H1 (cell line): Measurements from ENCODE around the gene AAK1. TPM values are rescaled to one million over a fixed set of nuclear protein-coding genes. Genes with fewer than 3 reads are reported as not detected.
"Not testable (repeated sequence)": the region's sequence is repeated elsewhere in the genome, so short reads cannot be mapped to it uniquely, and the experiment has no call there.

Experiments
- CTCF ChIA-PET: fragments of 300-600 bp; sonication (Branson Sonifier 250); formaldehyde crosslinking; loops from one replicate; lab custom pipeline; 2021; ENCODE audit not compliant: partially characterized antibody; lab: Charles Lee
- POLR2A ChIA-PET: fragments of 300-600 bp; sonication (Branson Sonifier 250); formaldehyde crosslinking; loops from one replicate; lab custom pipeline; 2021; ENCODE audit warnings: inconsistent platforms; ENCODE audit not compliant: partially characterized antibody; lab: Charles Lee
- DNase-seq, 2 experiments: peaks; one replicate each; pipeline versions ENCODE4 v3.0.0 to v3.0.0-alpha.2; 2010 to 2022; ENCODE audit warnings: low spot score in 2 of 2, low read depth in 1 of 2, mixed read lengths in 1 of 2
- FAIRE-seq: peaks from 2 replicates; lab custom pipeline; 2011; peaks lifted over from hg19 to GRCh38; lab: Jason Lieb, UNC
- H2AFZ ChIP-seq: 2 replicates; pipeline ENCODE4 v1.8.1; 2012; ENCODE audit warnings: low read length, inconsistent platforms
- H2AK5ac ChIP-seq: 2 replicates; pipeline ENCODE4 v1.6.1; 2013; ENCODE audit warnings: low read depth, low read length
- H2BK120ac ChIP-seq: replicated peaks from 2 replicates; pipeline ENCODE3; 2013; ENCODE audit warnings: low read depth, low read length, inconsistent platforms
- H2BK12ac ChIP-seq: 2 replicates; pipeline ENCODE4 v1.6.1; 2013; ENCODE audit warnings: low read depth, low read length
- H2BK15ac ChIP-seq: 2 replicates; pipeline ENCODE4 v1.6.1; 2013; ENCODE audit warnings: low read length
- H2BK20ac ChIP-seq: 2 replicates; pipeline ENCODE4 v1.6.1; 2013; ENCODE audit warnings: low read length
- H2BK5ac ChIP-seq: 2 replicates; pipeline ENCODE4 v1.6.1; 2013; ENCODE audit warnings: low read depth, low read length
- H3K14ac ChIP-seq: 2 replicates; pipeline ENCODE4 v1.6.1; 2013; ENCODE audit warnings: inconsistent platforms; ENCODE audit not compliant: insufficient read length
- H3K18ac ChIP-seq: 2 replicates; pipeline ENCODE4 v1.6.1; 2013; ENCODE audit warnings: low read length; ENCODE audit errors: extremely low read depth
- H3K23ac ChIP-seq: 2 replicates; pipeline ENCODE4 v1.6.1; 2013; ENCODE audit warnings: inconsistent platforms; ENCODE audit not compliant: insufficient read length
- H3K23me2 ChIP-seq: 2 replicates; pipeline ENCODE4 v1.6.1; 2013; ENCODE audit warnings: low read depth, low read length
- H3K27ac ChIP-seq: 2 replicates; pipeline ENCODE4 v1.6.1; 2011; ENCODE audit warnings: low read depth, low read length, inconsistent platforms
- H3K27me3 ChIP-seq, 4 experiments: replicated peaks in 1 of 4; 1 replicate in 1 of 4; 2 replicates in 3 of 4; pipeline versions ENCODE4 v1.6.1 to v1.8.1; 2011 to 2013; ENCODE audit warnings: low read length in 3 of 4, mild to moderate bottlenecking in 3 of 4, inconsistent platforms in 2 of 4, mixed read lengths in 2 of 4, moderate library complexity in 1 of 4; ENCODE audit not compliant: control insufficient read depth in 3 of 4, insufficient read depth in 3 of 4; ENCODE audit errors: extremely low read depth in 1 of 4
- H3K36me3 ChIP-seq, 4 experiments: 2 replicates each; pipeline versions ENCODE4 v1.6.1 to v1.8.1; 2011 to 2013; ENCODE audit warnings: mild to moderate bottlenecking in 4 of 4, low read length in 3 of 4, moderate library complexity in 2 of 4, control low read depth in 1 of 4, inconsistent platforms in 1 of 4; ENCODE audit not compliant: insufficient read depth in 4 of 4, control insufficient read depth in 2 of 4
- H3K4ac ChIP-seq: replicated peaks from 2 replicates; pipeline ENCODE3; 2013; ENCODE audit warnings: low read length, low read depth, mixed read lengths, inconsistent platforms; ENCODE audit not compliant: insufficient read length
- H3K4me1 ChIP-seq, 4 experiments: replicated peaks in 1 of 4; 1 replicate in 1 of 4; 2 replicates in 3 of 4; pipeline versions ENCODE4 v1.6.1 to v1.8.1; 2011 to 2013; ENCODE audit warnings: low read length in 3 of 4, inconsistent platforms in 2 of 4, mixed read lengths in 1 of 4; ENCODE audit not compliant: insufficient read depth in 4 of 4, control insufficient read depth in 3 of 4
- H3K4me2 ChIP-seq, 2 experiments: 2 replicates each; pipeline versions ENCODE4 v1.6.1 to v1.8.1; 2011 to 2013; ENCODE audit warnings: low read depth in 2 of 2, low read length in 2 of 2, control low read depth in 1 of 2, inconsistent platforms in 1 of 2, mild to moderate bottlenecking in 1 of 2; ENCODE audit not compliant: insufficient read depth in 1 of 2
- H3K4me3 ChIP-seq, 4 experiments: fragments of 200-600, 300-600 bp in 1 of 4; sonication (generic), shearing (Covaris generic), sonication (Bioruptor Twin) in 1 of 4; 2 replicates each; pipeline versions ENCODE4 v1.5.1 to v1.8.1; 2011 to 2016; ENCODE audit warnings: low read length in 4 of 4, low read depth in 3 of 4, control low read depth in 2 of 4, inconsistent platforms in 2 of 4, mild to moderate bottlenecking in 2 of 4, mixed read lengths in 1 of 4, moderate library complexity in 1 of 4; ENCODE audit not compliant: insufficient read depth in 2 of 4; ENCODE audit errors: extremely low read depth in 1 of 4
- H3K56ac ChIP-seq: replicated peaks from 2 replicates; pipeline ENCODE3; 2013; ENCODE audit warnings: low read depth, mild to moderate bottlenecking, mixed read lengths, low read length, inconsistent platforms; ENCODE audit not compliant: insufficient read length
- H3K79me1 ChIP-seq: 2 replicates; pipeline ENCODE4 v1.6.1; 2013; ENCODE audit warnings: low read depth, low read length, control low read depth
- H3K79me2 ChIP-seq, 2 experiments: 2 replicates each; pipeline versions ENCODE4 v1.6.1 to v1.8.1; 2012 to 2013; ENCODE audit warnings: low read length in 2 of 2, mild to moderate bottlenecking in 2 of 2, inconsistent platforms in 1 of 2; ENCODE audit not compliant: insufficient read depth in 2 of 2, control insufficient read depth in 1 of 2
- H3K9ac ChIP-seq, 4 experiments: replicated peaks in 1 of 4; 1 replicate in 1 of 4; 2 replicates in 3 of 4; pipeline versions ENCODE4 v1.6.1 to v1.8.1; 2011 to 2013; ENCODE audit warnings: low read depth in 3 of 4, low read length in 3 of 4, control low read depth in 2 of 4, mild to moderate bottlenecking in 2 of 4, moderate library complexity in 2 of 4, inconsistent platforms in 1 of 4; ENCODE audit errors: extremely low read depth in 1 of 4
- H3K9me3 ChIP-seq, 2 experiments: 2 replicates each; pipeline versions ENCODE4 v1.6.1 to v1.8.1; 2012 to 2013; ENCODE audit warnings: mild to moderate bottlenecking in 2 of 2, moderate library complexity in 2 of 2, control low read depth in 1 of 2, inconsistent platforms in 1 of 2, low read depth in 1 of 2, low read length in 1 of 2, mixed read lengths in 1 of 2; ENCODE audit not compliant: insufficient read depth in 2 of 2
- H4K20me1 ChIP-seq, 2 experiments: replicated peaks in 1 of 2; 2 replicates each; pipeline versions ENCODE3 to v1.8.1; 2011 to 2013; ENCODE audit warnings: inconsistent platforms in 2 of 2, low read length in 2 of 2, mild to moderate bottlenecking in 1 of 2; ENCODE audit not compliant: insufficient read depth in 2 of 2, control insufficient read depth in 1 of 2
- H4K5ac ChIP-seq: 2 replicates; pipeline ENCODE4 v1.6.1; 2013; ENCODE audit warnings: low read length, low read depth, mixed read lengths, inconsistent platforms; ENCODE audit not compliant: insufficient read length
- H4K8ac ChIP-seq: 2 replicates; pipeline ENCODE4 v1.8.0; 2013; ENCODE audit warnings: mild to moderate bottlenecking, moderate library complexity, low read length, inconsistent platforms; ENCODE audit not compliant: insufficient read depth; ENCODE audit errors: extremely low read depth
- H4K91ac ChIP-seq: replicated peaks from 2 replicates; pipeline ENCODE3; 2013; ENCODE audit warnings: low read length, mixed read lengths, inconsistent platforms; ENCODE audit not compliant: insufficient read length
- NRF1 ChIP-seq: IDR thresholded peaks from 2 replicates; pipeline ENCODE4 v1.6.1; 2011; ENCODE audit warnings: mild to moderate bottlenecking, low read depth, low read length, improper control_type of control experiment
- WGBS, 2 experiments: shearing (Covaris generic) in 1 of 2; methylation state at CpG; one replicate each; pipeline versions ENCODE4 v1.1.6 to v1.1.7; 2013 to 2015; ENCODE audit warnings: low lambda C conversion rate in 2 of 2, mixed read lengths in 2 of 2, inconsistent platforms in 1 of 2, low coverage in 1 of 2, missing lambda C conversion rate in 1 of 2; ENCODE audit not compliant: insufficient replicate concordance in 2 of 2, insufficient coverage in 1 of 2, insufficient read length in 1 of 2; ENCODE audit errors: extremely low coverage in 1 of 2, missing lambda C conversion rate in 1 of 2; 5-methylcytosine and 5-hydroxymethylcytosine counted together
- polyA plus RNA-seq, 7 experiments: library from polyadenylated mRNA; depleted of rRNA in 3 of 7; stranded (reverse) in 5 of 7; unstranded in 2 of 7; fragments of >200 nt in 5 of 7; fragments of 200-250 nt in 2 of 7; gene quantifications; 1 replicate in 5 of 7; 2 replicates in 1 of 7; 4 replicates in 1 of 7; pipeline versions ENCODE4 v1.2.1 to v1.2.3, GENCODE V29; 2011 to 2013; ENCODE audit warnings: missing spikeins in 2 of 7, mixed read lengths in 2 of 7
- total RNA-seq: library from RNA; stranded (reverse); fragmentation: NEBNext Ultra II Directional; extraction: Animal tissue kit (Norgen Biotek cat#: 25700); gene quantifications from 2 replicates; pipeline ENCODE4 v1.2.1, GENCODE V29; 2021

AAK1 gene
- total and polyA plus RNA-seq, 2 of the 8 experiments (the other 6 are each of a cell fraction or from before 2014, with no cell fraction given), result 10.0 to 40.5 TPM

DNA sequence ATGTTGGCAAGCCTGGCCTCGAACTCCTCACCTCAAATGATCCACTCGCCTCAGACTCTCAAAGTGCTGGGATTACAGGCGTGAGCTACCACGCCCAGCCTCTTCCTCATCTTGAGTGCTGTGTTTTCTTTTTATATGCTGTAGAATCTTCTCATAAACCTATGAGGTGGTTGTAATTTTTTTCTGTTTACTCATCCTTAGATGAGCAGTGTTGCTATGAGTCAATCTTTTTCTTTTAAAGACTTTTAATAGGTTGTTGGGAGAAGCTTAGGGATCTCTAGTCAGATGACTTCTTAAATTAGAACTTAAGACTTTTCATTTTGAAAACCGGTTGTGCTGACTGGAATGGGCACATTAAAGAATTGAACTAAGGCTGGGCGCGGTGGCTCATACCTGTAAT, 8.7 kb upstream of the AAK1 start:
- H3K27ac ChIP-seq, result no peak overlapping the region
- H3K36me3 ChIP-seq, result no peaks in the 10 kb centered on the region
- H3K23me2 ChIP-seq, result no peaks in the 10 kb centered on the region
- no peak overlapping the region for H3K14ac ChIP-seq
- TF ChIP-seq NRF1, result no peak
- H3K9ac ChIP-seq, result no peak overlapping the region
- no peak overlapping the region for H2BK120ac ChIP-seq
- H4K8ac ChIP-seq, result no peak overlapping the region
- no peak overlapping the region for H2AK5ac ChIP-seq
- no peaks in the 10 kb centered on the region for H3K9me3 ChIP-seq
- no peak overlapping the region for H2BK12ac ChIP-seq
- no peaks in the 10 kb centered on the region for H3K27me3 ChIP-seq
- no peak overlapping the region for H4K5ac ChIP-seq
- H3K4me3 ChIP-seq, result no peak overlapping the region
- no peak overlapping the region for H2BK5ac ChIP-seq
- no peaks in the 10 kb centered on the region for H4K20me1 ChIP-seq
- H2AFZ ChIP-seq, result no peak overlapping the region
- no peak overlapping the region for H3K4ac ChIP-seq
- ChIA-PET POLR2A (no interaction called here), CTCF (interaction anchor here (1.0 to 2.1 kb wide), 3 partner anchors 13 to 86 kb away, joined by 3 to 5 read pairs (median 5); no protein-coding TSS in a partner anchor)
- no peak overlapping the region for H2BK20ac ChIP-seq
- no peak overlapping the region for H3K56ac ChIP-seq
- H4K91ac ChIP-seq, result no peak overlapping the region
- no peaks in the 10 kb centered on the region for H3K79me2 ChIP-seq
- FAIRE-seq, result no peak
- DNase-seq, result no peak
- no peaks in the 10 kb centered on the region for H3K79me1 ChIP-seq
- 93% methylated on average over 7 of the region's 7 CpGs; no CpG with 5 or more reads in 1 of the 2 experiments for WGBS, 2 experiments
- H3K18ac ChIP-seq, result no peak overlapping the region
- H3K4me1 ChIP-seq, result peaks cover 0 to 4% (median 2%) of the 10 kb centered on the region in 4 experiments; a peak in 1 of 7 replicates
- H3K4me2 ChIP-seq, result no peak overlapping the region
- H2BK15ac ChIP-seq, result no peak overlapping the region
- H3K23ac ChIP-seq, result no peak overlapping the region

DNA sequence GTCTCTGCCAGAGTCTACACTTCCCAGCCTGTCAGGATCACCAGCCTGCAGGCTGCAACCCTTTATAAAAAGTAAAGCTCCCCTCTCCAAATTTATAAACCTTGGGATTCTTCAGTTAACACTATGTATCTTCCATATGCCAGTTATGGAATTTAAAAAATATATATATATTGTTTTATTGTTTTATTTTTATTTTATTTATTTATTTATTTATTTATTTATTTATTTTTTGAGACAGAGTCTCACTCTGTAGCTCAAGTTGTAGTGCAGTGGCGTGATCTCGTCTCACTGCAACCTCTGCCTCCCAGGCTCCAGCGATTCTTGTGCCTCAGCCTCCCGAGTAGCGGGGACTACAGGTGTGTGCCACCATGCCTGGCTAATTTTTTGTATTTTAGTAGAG, 3.7 kb upstream of the AAK1 start:
- H2BK120ac ChIP-seq, H3K27me3 ChIP-seq, H3K18ac ChIP-seq, H3K79me2 ChIP-seq, H3K23me2 ChIP-seq, POLR2A ChIA-PET, H3K9me3 ChIP-seq, H3K79me1 ChIP-seq, H3K9ac ChIP-seq, H3K56ac ChIP-seq, DNase-seq, H4K20me1 ChIP-seq, H4K5ac ChIP-seq, H3K4me3 ChIP-seq, H2BK15ac ChIP-seq, H4K8ac ChIP-seq, H2BK5ac ChIP-seq, H3K27ac ChIP-seq, H3K14ac ChIP-seq, H3K4me2 ChIP-seq, H3K36me3 ChIP-seq, H2AFZ ChIP-seq, H2BK12ac ChIP-seq, H2AK5ac ChIP-seq, H3K4me1 ChIP-seq, H3K23ac ChIP-seq, FAIRE-seq, H4K91ac ChIP-seq, H3K4ac ChIP-seq: not testable (repeated sequence)
- 0 out of 2 replicates have a peak overlapping the region, but pooled peaks have one; percentile 15 for H2BK20ac ChIP-seq
- WGBS, 2 experiments, result 97% methylated on average over 5 of the region's 5 CpGs; no CpG with 5 or more reads in 1 of the 2 experiments
- CTCF ChIA-PET, result interaction anchor here (0.7 to 1.2 kb wide), 2 partner anchors 69 to 93 kb away, joined by 3 read pairs; no protein-coding TSS in a partner anchor
